CD4-positive, alpha-beta T cell treated with Interferon gamma for 1 hour (primary cell): ENCODE data around the gene BBS12.
"Not testable (repeated sequence)": the region's sequence is repeated elsewhere in the genome, so short reads cannot be mapped to it uniquely, and the experiment has no call there.

ENCODE experiments used
- DNase-seq: peaks from one replicate; pipeline ENCODE4 v3.0.0-alpha.2; 2020

BBS12 gene

DNA sequence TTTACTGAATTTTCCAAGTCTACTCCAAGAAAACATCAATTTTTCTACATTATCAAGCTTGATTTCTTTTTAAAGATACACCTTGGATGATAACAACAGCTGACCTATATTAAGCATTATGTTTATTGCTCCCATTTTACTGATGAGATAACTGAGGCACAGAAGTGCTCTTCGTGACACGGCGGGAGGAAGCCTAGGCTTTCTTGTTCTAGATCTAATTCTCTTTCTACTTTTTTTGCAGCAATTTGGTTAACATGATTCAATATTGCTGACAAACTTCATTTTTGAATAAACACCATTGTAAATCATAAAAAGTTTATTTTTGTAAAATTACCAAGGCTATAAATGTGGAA lies 33.8 kb downstream of the BBS12 start:
- DNase-seq: no peak

DNA sequence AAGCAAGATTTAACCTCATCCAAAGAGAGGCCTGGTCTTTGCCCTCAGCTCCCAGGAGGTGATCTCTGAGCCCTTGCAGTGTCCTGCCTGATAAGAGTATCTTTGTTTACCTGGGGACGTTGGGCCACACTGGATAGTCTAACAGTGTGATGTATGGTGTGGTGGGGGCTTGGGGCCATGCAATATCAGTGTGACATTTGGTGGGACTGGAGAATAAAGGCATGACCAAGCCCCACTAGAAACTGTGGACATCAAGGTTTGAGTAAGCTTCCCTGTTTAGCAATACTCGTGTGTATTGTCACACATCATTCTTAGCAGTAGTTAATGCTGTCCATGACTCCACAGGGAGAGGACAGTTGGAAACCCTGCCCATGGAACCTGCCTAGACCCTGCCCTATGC lies 34.4 kb downstream of the BBS12 start:
- DNase-seq: no peak

DNA sequence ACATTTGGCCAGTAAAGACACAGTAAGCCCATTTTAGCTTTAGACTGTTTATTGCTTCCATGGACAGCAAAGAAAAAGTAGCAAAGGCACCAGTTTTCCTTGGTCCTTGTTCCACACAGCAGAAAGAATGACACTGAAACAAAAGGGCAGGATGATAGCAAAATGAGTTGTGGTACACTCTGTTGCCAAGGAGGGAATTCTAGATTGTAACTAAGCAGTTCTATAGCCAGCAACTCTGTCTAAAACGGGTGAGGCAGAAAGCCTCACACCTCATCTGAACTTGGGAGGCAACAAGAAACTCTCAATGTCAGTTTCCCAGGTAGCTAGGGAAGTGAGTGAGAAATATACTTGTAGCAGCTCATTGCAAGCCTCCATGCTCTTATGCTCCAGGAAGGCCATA lies 39.2 kb downstream of the BBS12 start:
- DNase-seq: no peak

DNA sequence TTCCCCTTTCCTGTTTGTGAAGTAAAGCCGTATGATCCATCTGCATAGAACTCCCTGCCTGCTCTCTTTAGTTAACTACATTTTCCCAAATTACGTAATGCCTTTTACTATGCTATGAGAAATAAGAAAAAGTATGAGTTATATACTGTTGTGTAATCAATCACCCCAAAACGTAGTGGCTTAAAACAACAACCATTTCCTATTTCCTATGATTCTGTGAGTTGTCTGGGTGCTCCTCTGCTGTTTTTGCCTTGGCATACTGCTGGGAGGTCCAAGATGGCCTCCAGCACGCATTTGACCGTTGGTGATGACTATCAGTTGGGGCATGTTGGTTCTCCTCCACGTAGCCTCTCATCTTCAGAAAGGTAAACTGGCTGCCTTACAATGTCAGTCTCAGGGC lies 39.8 kb downstream of the BBS12 start:
- DNase-seq: no peak

DNA sequence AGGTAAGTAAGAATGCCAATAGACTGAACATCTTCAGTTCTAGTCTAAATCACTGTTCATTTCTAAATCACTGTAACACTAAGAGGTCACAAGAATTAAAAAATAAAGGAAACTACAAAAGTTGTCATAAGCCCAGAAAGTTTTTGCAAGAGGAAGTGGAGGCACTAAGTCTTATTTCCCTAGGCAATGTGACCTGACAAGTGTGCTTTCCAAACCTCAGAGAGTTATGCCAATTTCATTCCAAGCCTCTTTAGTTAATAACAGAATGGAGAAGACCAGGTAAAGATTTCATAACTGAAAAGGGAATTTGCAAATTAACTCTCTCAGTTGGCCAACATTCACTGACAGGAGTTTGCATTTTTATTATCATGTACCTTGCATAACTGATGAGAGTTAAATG lies 40.5 kb downstream of the BBS12 start:
- DNase-seq: no peak

DNA sequence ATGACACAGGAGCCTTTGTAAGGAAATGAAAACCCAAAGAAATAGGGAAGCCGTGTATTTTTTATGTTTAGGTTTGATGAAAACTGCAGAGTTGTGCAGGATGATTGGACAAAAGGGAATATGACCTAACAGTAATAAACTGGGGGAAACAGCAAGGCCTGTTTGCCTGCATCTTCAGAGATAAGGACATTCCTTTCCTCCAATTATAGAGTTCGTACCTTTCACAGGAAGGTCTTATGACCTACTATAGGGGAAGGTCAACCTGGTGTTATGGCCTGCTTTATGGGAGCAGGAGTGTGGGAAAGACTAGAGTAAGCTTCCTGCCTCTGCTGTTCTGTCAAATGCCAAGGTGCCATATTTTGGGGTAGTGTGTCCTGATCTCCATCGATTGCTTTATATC lies 42.5 kb downstream of the BBS12 start:
- no peak for DNase-seq

DNA sequence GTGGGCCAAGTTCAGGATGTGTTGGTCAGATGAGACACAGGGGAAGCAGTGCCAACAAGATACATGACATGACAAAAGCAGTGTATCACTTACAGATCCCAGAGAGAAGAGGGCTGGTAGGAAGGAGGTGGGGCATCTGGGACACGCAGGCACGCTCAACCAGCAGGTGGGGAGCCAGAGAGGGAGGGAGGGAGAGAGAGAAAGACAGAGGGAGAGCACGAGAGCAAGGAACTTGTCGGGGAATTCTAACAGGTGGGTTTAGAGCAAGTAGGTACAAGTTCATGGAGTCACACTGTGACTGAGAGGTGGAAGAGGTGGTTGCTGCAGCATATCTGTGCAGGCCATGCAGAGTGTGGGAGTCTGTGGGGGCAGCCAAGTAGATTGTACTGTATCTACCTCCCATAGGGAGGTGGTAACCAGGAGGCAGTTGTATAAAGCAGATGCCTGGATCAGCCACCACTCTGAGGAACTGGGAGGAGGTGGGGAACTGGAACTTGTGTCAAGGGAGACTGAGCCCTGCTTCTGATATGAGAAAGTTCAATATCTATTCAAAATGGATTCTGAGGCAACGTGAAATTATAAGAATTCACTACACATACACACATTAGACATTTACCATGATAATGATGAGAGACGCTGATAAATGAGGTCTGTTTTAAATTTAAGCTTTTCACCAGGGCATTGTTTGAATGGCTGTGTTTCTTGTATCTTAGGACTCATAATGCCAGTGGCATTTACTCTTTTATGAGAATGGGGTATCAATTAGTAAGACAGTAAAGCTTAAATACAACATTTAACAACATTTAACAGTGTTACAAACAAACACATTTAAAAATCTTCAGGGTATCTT lies 43.7 kb downstream of the BBS12 start:
- DNase-seq: no peak

DNA sequence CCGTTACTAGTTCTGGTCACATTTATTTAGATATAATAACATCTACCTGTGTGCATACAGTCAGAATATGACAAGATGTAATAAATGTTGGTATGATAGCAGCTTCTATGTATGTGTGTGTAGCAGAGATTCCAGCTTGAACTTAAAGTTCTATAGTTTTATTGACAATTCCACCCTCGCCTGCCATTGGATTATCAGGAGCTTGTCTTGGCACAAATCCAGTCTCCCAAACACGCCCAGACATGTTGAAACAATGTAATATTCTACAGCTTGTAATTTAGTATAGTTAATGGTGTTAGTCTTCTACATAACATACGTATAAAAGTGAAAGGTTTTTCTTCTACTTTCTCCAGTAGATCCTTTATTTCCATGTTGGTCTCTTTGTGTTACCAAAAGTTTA lies 44.4 kb downstream of the BBS12 start:
- no peak for DNase-seq

DNA sequence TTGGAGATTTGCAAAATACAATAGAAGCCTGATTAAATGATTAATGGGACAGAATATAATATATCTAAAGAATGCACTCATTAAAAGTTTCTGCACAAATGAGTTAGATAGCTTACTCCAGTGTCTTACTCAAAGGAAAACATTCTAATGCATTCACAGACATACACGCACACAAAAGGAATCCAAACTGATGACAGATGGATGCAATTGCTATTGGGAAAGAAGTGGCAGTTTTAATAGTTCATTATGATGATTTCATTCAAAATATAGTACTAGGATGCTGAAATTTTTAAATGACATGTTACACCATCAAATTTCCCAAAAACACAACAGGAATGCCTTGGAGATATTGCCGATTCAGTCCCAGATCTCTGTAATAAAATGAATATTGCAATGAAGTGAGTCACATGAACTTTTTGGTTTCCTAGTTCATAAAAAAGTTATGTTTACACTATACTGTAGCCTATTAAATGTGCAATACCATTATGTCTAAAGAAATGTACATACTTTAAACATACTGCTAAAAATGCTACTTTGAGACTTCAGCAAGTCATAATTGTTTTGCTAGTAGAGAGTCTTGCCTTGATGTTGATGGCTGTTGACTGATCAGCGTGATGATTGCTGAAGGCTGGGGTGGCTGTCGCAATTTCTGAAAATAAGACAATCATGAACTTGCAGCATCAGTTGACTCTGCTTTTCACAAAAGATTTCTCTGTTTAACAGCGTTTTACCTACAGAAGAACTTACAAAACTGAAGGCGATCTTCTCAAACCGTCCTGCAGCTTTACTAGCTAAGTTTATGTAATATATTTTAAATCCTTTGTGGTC lies 45.6 kb downstream of the BBS12 start:
- DNase-seq: no peak

DNA sequence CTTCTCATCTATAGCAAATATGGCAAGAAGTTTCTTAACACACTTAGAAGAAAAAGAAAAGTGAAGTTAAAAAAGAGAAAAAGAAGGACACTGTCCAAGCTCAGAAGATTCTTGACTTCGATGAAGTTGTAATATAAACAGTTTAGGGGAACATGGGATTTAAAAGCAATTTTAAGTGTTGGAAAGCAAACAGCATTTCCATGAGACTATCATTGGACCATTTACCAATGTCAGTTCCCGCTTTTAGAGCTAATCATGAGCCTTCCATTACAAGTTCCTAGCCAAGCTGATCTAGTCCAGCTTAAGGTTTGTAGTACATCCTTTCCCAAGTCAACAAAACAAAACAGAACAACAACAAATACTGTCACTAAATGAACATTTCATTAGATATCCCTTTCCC lies 49.0 kb downstream of the BBS12 start:
- DNase-seq: no peak

DNA sequence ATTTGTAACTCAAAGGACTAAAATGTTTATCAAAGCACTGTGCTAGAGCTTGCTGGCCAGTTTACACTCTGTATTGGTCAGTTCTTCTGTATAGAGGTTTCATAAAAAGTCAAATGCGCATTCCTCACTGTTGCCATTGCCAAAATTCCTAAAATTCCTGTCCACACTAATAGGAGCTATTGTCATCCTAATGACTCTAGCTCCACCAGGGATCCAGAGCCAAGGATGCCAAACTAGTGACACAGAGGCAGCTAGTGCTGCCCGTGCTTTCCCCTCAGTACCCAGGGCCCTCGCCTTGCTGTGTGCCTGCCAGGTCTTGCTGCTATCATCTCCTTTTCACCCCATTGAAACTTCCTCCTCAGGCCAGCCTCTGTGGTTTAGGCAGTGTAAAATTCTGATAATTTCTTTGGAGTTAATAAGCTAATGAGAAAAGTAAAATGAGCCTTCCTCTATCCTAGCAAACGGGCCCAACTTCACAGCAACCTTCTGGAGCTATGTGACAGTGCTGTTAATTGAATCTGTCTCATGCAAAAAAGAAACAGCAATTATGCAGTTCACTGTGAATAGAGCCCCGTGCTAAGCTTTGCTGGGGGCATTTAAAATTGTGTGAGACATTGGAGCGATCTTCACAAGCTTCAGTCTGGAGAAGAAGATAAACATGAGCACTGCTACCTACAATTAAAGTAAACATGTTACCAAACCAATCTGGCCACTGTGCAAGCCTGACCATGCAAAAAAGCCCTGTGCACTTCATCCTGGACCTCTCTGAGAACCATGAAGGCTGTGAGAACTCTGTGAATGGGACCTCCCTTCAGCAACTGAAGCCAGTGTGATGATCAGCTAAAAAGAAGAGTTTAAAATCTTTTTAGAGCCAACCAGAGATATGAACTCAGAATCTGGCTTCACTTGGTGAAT lies 51.1 kb downstream of the BBS12 start:
- DNase-seq: no peak

DNA sequence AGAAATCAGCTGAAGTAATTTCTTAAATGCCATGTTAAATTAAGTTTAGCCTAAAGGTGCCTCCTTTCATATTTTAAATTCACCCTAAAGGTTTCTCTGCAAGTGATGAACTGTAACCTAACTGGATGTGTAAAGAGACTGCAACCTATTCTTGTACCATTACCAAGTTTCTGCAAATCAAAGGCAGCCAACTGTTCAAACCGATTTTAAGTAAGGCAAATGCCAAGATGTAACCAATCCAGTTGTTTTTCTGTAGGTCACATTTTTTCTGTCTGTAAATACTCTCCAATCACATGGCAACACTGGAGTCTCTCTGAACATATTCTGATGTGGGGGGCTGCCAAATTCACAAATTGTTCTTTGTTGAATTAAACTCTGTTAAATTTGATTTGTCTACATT lies 51.8 kb downstream of the BBS12 start:
- no peak for DNase-seq

DNA sequence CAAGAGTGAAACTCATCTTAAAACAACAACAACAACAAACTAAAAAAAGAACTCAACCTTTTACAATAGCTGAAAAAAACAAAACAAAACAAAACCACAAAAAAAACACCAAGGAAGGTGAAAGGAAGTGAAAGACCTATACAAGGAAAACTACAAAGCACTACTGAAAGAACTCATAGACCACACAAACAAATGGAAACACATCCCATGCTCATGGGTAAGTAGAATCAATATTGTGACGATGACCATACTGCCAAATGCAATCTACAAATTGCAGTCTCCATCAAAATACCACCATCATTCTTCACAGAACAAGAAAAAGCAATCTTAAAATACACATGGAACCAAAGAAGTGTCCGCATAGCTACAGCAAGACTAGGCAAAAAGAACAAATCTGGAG lies 52.6 kb downstream of the BBS12 start:
- DNase-seq: no peak

DNA sequence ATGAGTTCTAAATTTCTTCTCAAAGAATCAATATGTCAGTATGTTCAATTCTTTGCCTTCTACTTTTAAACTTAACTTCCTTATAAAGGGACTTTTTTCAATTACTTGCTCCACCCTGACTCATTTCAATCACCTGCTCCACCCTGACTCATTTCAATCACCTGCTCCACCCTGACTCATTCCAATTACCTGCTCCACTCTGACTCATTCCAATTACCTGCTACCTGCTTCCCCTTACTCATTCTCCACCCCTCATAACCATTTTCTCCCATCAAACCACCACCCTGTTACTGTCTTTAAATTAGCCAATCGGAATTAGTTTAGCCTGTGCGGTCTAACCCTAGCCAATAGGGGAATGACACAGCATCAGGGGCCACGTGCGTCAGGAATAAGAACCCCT lies 53.8 kb downstream of the BBS12 start:
- DNase-seq: not testable (repeated sequence)

DNA sequence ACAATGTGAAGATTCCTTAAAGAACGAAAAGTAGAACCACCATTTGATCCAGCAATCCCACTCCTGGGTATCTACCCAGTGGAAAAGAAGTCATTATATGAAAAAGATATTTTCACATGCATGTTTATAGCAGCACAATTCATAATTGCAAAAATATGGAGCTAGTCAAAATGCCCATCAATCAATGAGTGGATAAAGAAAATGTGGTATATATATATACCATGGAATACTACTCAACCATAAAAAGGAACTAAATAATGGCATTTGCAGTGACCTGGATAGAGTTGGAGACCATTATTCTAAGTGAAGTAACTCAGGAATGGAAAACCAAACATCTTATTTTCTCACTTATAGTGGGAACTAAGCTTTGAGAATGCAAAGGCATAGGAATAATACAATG lies 54.4 kb downstream of the BBS12 start:
- DNase-seq: not testable (repeated sequence)

DNA sequence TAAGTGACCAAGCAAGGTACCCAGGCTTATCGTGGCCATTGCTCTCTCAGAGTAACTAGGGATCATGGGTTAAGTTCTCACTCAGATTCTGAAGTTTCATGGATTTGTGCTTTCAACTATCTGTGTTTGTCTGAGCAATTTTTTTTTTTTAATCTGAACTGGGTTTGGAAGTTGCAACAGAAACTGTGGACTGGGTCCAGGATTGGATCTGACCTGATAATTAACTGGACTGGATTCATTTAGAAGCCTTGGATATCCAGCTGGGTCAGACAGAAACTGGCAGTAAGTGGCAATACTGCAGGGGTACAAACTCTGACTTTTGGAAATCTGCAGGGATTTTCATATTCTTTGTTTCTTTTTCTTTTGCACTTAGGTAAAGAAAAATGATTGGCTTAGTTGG lies 55.4 kb downstream of the BBS12 start:
- DNase-seq: no peak

DNA sequence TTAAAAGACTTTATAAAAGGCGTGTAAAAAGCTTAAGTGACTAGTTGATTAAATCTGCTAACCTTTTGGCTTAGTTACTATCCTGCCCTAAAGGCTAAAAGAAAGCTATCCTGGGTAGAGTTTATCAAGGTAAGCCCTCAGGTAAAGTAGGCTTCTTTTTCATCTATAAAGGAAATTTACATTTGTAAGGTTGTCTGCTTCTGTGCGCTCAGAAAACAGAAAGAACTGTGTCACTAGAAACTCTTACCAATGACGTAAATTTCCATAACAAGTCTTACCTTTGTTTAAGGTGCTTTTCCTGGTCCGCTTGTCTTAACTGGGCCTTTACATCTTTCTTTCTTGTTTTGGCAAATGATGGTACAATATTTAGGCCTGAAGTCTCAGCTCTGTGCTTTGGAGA lies 56.4 kb downstream of the BBS12 start:
- DNase-seq: no peak

DNA sequence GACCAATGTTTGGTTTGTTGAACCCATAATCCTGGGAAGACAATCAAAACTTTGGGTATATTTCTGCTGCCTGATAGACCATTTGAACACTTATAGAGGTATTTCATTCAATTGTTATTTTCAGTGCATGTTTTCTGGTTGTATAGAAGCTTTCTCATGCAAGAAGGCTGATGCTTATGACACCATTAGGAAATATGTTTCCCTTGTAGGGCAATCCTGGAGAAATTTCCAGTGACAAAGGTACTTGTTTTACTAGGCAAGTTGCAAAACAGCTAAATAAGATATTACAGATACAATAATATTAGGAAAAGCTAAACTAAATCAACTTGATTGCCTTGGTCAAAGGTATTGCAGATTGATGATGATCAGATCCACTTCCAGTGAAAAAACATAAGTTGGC lies 61.3 kb downstream of the BBS12 start:
- DNase-seq: no peak
